ENCODE results near the gene OR6Q1.

Gene OR6Q1

GRCh38 chr11:58059007-58059350, 28.2 kb downstream of the OR6Q1 start:
- DNase-seq = no peak

DNA sequence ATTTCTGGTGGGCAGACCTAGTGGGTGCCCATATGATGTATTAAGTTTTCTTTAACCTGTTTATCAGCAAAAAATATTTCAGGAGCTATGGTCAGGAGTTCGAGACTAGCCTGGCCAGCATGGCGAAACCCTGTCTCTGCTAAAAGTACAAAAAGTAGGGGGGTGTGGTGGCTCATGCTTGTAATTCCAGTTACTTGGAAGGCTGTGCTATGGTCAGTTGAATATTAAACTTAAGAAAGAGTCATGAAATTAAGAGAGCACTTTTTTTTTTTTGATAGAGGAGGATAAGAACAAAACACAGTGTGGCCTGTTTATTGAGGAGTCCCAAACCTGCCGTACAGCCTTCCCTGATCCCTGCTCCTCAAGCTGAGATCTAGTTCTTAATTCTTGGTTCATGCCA, 29.8 kb downstream of the OR6Q1 start:
- no peak for DNase-seq

- DNase-seq = no peak
Observed at GRCh38 chr11:58060939-58061672, 30.4 kb downstream of the OR6Q1 start.

DNA sequence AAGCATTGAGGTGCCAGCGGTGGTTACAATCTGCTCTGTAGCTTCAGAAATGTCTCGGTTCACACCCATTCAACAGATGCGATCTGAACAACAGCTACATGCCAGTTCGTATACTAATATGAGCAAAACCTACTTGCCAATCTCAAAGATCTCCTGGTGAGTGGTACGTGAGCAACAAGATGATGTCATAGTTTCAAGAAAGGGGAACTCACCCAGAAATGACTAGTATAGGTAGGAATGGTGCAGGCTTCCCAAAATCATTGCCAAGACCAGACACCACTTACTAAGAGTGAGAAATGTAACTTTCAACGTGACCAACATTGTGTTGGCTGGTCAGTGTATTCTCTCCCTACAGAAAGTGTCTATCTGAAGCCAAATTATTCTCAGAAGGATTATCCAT, 31.1 kb downstream of the OR6Q1 start:
- no peak for DNase-seq

- no peak for DNase-seq
Observed at GRCh38 chr11:58067685-58068084, 36.9 kb downstream of the OR6Q1 start.

- no peak for DNase-seq
Observed at GRCh38 chr11:58068655-58069054, 37.9 kb downstream of the OR6Q1 start.

DNA sequence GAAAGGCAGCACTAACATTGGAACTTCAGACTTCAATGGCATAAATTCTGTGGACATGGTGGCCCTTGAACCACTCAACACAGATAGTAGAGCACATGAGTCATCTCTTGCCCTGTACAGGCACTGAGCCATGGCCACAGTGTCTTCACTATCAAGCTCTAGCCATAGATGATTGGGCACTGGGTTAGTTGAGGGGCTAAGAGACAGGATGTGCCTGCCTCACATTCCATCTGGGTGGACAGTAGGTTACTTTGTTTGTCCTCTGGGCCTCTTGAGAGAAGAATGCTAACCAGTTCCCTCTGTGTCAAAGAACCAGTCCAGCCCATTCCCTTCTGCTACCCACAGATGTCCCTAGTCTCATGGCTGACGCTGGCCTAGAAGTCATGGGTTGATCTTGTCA, 39.8 kb downstream of the OR6Q1 start:
- no peak for DNase-seq

- no peak for DNase-seq
Observed at GRCh38 chr11:58075781-58076180, 45.0 kb downstream of the OR6Q1 start.

Data from DMS 273 treated with DMSO at 0.1 percent for 48 hours (cell line).